HEK293T (cell line): Measurements from ENCODE around the gene PLCB4.

Experiments used
- ELF4 ChIP-seq: fragments of 450-650 bp; IDR thresholded peaks from 2 replicates; pipeline ENCODE4 v1.6.1; 2017; ENCODE audit warnings: antibody characterized with exemption
- FOXA1 ChIP-seq: fragments of 450-650 bp; IDR thresholded peaks from 2 replicates; pipeline ENCODE4 v1.6.1; 2016; ENCODE audit warnings: mild to moderate bottlenecking
- FOXK2 ChIP-seq: fragments of 450-650 bp; IDR thresholded peaks from 2 replicates; pipeline ENCODE4 v1.6.1; 2016; ENCODE audit warnings: mild to moderate bottlenecking
- FOXM1 ChIP-seq: fragments of 450-650 bp; IDR thresholded peaks from 2 replicates; pipeline ENCODE4 v1.6.1; 2017; ENCODE audit warnings: mild to moderate bottlenecking, borderline replicate concordance
- HDGF ChIP-seq: fragments of 450-650 bp; IDR thresholded peaks from 2 replicates; pipeline ENCODE4 v1.6.1; 2017; ENCODE audit warnings: antibody characterized with exemption, borderline replicate concordance
- LEF1 ChIP-seq: fragments of 450-650 bp; IDR thresholded peaks from 2 replicates; pipeline ENCODE4 v1.6.1; 2017; ENCODE audit warnings: mild to moderate bottlenecking, borderline replicate concordance
- SP1 ChIP-seq: fragments of 450-650 bp; IDR thresholded peaks from 2 replicates; pipeline ENCODE4 v1.6.1; 2017
- SUZ12 ChIP-seq: fragments of 450-650 bp; IDR thresholded peaks from 2 replicates; pipeline ENCODE4 v1.6.1; 2016; ENCODE audit warnings: mild to moderate bottlenecking
- ZNF384 ChIP-seq: fragments of 450-650 bp; IDR thresholded peaks from 2 replicates; pipeline ENCODE4 v1.6.1; 2016
- TF ChIP-seq, protein P1 (sequence below): fragments of 450-650 bp; IDR thresholded peaks from 2 replicates; pipeline ENCODE4 v1.6.1; 2016

DNA sequence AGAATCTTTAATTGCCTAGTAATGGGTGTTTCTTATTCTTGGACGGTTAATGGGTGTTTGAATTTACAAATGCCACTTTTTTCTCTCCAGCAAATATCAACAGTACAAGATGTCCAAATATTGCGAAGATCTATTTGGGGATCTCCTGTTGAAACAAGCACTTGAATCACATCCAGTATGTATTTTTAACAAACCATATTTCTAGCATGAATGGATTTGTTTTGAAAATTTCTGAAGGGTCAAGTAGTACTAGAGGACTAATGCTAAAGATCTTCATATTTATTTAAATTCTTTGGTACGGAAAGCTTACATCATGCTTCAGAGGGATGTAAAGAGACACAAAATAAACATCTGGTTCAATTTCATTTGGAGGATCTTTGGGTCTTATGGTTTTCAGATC is 321.6 kb downstream of the PLCB4 start:
- no peak for TF ChIP-seq FOXK2
- no peak for TF ChIP-seq HDGF
- TF ChIP-seq LEF1: no peak
- no peak for TF ChIP-seq SUZ12
- TF ChIP-seq FOXM1: no peak
- TF ChIP-seq FOXA1: no peak
- TF ChIP-seq, protein P1, sequence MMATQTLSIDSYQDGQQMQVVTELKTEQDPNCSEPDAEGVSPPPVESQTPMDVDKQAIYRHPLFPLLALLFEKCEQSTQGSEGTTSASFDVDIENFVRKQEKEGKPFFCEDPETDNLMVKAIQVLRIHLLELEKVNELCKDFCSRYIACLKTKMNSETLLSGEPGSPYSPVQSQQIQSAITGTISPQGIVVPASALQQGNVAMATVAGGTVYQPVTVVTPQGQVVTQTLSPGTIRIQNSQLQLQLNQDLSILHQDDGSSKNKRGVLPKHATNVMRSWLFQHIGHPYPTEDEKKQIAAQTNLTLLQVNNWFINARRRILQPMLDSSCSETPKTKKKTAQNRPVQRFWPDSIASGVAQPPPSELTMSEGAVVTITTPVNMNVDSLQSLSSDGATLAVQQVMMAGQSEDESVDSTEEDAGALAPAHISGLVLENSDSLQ: no peak
- TF ChIP-seq ZNF384: no peak
- no peak for TF ChIP-seq ELF4
- TF ChIP-seq SP1: no peak
